Measurements from ENCODE around the gene P4HA3.
"Not testable (repeated sequence)": the region's sequence is repeated elsewhere in the genome, so short reads cannot be mapped to it uniquely, and the experiment has no call there.

P4HA3 gene

GRCh38 chr11:74332291-74332690 is 20.9 kb upstream of the P4HA3 start:
- H3K4me1 ChIP-seq (ENCODE audit: insufficient read depth, low read length): no peaks in the 10 kb centered on the region
- H3K79me2 ChIP-seq (ENCODE audit: insufficient read depth, low read length): no peaks in the 10 kb centered on the region
- no peaks in the 10 kb centered on the region for H4K20me1 ChIP-seq (ENCODE audit: insufficient read depth, low read length)
- TF ChIP-seq EZH2 (IDR thresholded peaks at IDR 0.05; ENCODE audit: borderline replicate concordance, low read depth, low read length, severe bottlenecking): no peak
- no peak for TF ChIP-seq CTCF (IDR thresholded peaks at IDR 0.05; ENCODE audit: borderline replicate concordance, extremely low read depth, low read length, poor library complexity, severe bottlenecking)
- H3K4me3 ChIP-seq (ENCODE audit: low read depth in 1 of 2, low read length in 2 of 2): no peak overlapping the region
- H2AFZ ChIP-seq (ENCODE audit: low read depth, low read length): no peak overlapping the region
- no peak for ATAC-seq (ENCODE audit: insufficient read depth, low read depth)
- H3K9ac ChIP-seq (ENCODE audit: low read depth, low read length): no peak overlapping the region
- H3K9me3 ChIP-seq (ENCODE audit: insufficient read depth, low read length, severe bottlenecking): no peaks in the 10 kb centered on the region
- no peak overlapping the region for H3K27ac ChIP-seq (ENCODE audit: low read length)
- H3K4me2 ChIP-seq (ENCODE audit: insufficient read depth, low read length): no peak overlapping the region
- no peaks in the 10 kb centered on the region for H3K36me3 ChIP-seq (ENCODE audit: insufficient read depth, low read length)
- H3K27me3 ChIP-seq (ENCODE audit: insufficient read depth, low read length, poor library complexity): no peaks in the 10 kb centered on the region
- DNase-seq: no peak

GRCh38 chr11:74331000-74331399 is 19.6 kb upstream of the P4HA3 start:
- H3K4me3 ChIP-seq (ENCODE audit: low read depth in 1 of 2, low read length in 2 of 2); H3K27ac ChIP-seq (ENCODE audit: low read length); H3K9ac ChIP-seq (ENCODE audit: low read depth, low read length); H3K27me3 ChIP-seq (ENCODE audit: insufficient read depth, low read length, poor library complexity); H3K4me1 ChIP-seq (ENCODE audit: insufficient read depth, low read length); H3K9me3 ChIP-seq (ENCODE audit: insufficient read depth, low read length, severe bottlenecking); H3K4me2 ChIP-seq (ENCODE audit: insufficient read depth, low read length); ATAC-seq (ENCODE audit: insufficient read depth, low read depth); H3K79me2 ChIP-seq (ENCODE audit: insufficient read depth, low read length); DNase-seq; H4K20me1 ChIP-seq (ENCODE audit: insufficient read depth, low read length); H3K36me3 ChIP-seq (ENCODE audit: insufficient read depth, low read length); H2AFZ ChIP-seq (ENCODE audit: low read depth, low read length): not testable (repeated sequence)

DNA sequence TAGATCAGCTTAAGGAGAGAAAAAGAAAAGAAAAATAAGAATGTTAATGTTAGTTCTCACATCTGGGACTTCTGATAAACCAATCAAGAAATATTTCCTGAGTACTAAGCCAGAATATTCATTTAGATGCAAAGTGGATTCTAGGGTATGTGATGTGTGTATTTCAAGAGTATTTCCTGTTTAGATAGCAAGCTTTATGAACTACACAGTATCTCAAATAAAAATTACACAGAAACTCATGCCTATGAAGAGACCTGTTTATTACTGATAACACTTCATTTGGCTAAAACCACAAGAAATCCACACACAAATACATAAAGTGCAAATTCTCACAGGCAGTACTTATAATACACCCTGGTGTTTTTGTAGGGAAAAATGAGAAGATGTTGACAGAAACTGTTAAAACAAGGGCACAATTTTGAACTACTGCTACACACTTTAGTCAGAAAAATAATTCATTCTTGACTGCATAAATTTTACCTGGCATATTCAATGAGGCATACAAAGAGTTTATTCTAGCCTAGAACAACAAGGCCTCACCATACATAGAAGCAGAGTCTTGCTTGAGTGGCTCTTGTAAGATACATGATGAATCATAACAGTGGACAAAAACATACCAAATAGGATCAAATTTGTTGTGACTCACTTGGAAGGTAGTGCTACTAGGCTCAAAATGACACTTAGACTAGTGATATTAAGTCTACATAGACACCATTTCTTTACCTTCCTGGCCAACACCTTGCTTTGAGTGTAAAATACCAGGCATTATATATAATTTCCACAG is 18.8 kb upstream of the P4HA3 start:
- Histone ChIP-seq H2AFZ (ENCODE audit: low read depth, low read length) (no peak overlapping the region), H3K79me2 (ENCODE audit: insufficient read depth, low read length) (no peaks in the 10 kb centered on the region), H3K36me3 (ENCODE audit: insufficient read depth, low read length) (no peaks in the 10 kb centered on the region), H3K4me3 (ENCODE audit: low read depth in 1 of 2, low read length in 2 of 2) (no peak overlapping the region), H3K9me3 (ENCODE audit: insufficient read depth, low read length, severe bottlenecking) (no peaks in the 10 kb centered on the region), H3K9ac (ENCODE audit: low read depth, low read length) (no peak overlapping the region), H4K20me1 (ENCODE audit: insufficient read depth, low read length) (no peaks in the 10 kb centered on the region), H3K27me3 (ENCODE audit: insufficient read depth, low read length, poor library complexity) (no peaks in the 10 kb centered on the region), H3K4me2 (ENCODE audit: insufficient read depth, low read length) (no peak overlapping the region), H3K27ac (ENCODE audit: low read length) (no peak overlapping the region), H3K4me1 (ENCODE audit: insufficient read depth, low read length) (no peaks in the 10 kb centered on the region)
- ATAC-seq (ENCODE audit: insufficient read depth, low read depth) (no peak), DNase-seq (no peak)
- TF ChIP-seq CTCF (IDR thresholded peaks at IDR 0.05; ENCODE audit: borderline replicate concordance, extremely low read depth, low read length, poor library complexity, severe bottlenecking) (no peak), EZH2 (IDR thresholded peaks at IDR 0.05; ENCODE audit: borderline replicate concordance, low read depth, low read length, severe bottlenecking) (no peak)

DNA sequence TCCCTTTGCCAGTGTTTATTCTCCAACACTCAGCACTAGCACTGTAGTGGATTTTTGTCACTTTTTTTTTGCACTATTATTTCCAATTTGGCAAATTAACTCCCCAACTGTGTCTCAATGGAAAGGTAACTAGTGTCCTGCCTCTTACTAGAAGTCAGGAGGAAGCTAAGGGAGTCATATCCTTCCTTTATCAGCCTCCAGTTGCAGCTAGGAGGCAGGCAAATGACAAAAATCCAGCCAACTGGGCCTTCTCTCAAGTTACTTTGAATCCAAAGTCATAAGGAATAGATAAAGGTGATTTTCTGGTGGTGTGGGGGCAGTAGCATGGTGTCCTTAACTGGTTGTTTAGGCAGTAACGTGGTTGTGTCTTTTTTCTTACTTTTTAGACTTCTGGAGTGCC is 15.6 kb upstream of the P4HA3 start:
- Histone ChIP-seq H4K20me1 (ENCODE audit: insufficient read depth, low read length) (no peaks in the 10 kb centered on the region), H3K9ac (ENCODE audit: low read depth, low read length) (no peak overlapping the region), H3K27me3 (ENCODE audit: insufficient read depth, low read length, poor library complexity) (peaks cover 2% of the 10 kb centered on the region), H2AFZ (ENCODE audit: low read depth, low read length) (no peak overlapping the region), H3K4me2 (ENCODE audit: insufficient read depth, low read length) (no peak overlapping the region), H3K4me3 (ENCODE audit: low read depth in 1 of 2, low read length in 2 of 2) (no peak overlapping the region), H3K27ac (ENCODE audit: low read length) (no peak overlapping the region), H3K36me3 (ENCODE audit: insufficient read depth, low read length) (no peaks in the 10 kb centered on the region), H3K4me1 (ENCODE audit: insufficient read depth, low read length) (no peaks in the 10 kb centered on the region), H3K79me2 (ENCODE audit: insufficient read depth, low read length) (no peaks in the 10 kb centered on the region), H3K9me3 (ENCODE audit: insufficient read depth, low read length, severe bottlenecking) (no peaks in the 10 kb centered on the region)
- TF ChIP-seq CTCF (IDR thresholded peaks at IDR 0.05; ENCODE audit: borderline replicate concordance, extremely low read depth, low read length, poor library complexity, severe bottlenecking) (no peak), EZH2 (IDR thresholded peaks at IDR 0.05; ENCODE audit: borderline replicate concordance, low read depth, low read length, severe bottlenecking) (no peak)
- ATAC-seq (ENCODE audit: insufficient read depth, low read depth) (no peak), DNase-seq (no peak)
